SU-DHL-6 (cell line): Measurements from ENCODE around the gene EFNA5.

ENCODE experiments used
- EZH2phosphoT487 ChIP-seq: fragments of 200-600 bp; sonication (generic), shearing (Covaris generic); conservative IDR thresholded peaks from 2 replicates; pipeline ENCODE4 v1.6.1; 2018; ENCODE audit warnings: mild to moderate bottlenecking, antibody characterized with exemption, low read length, moderate library complexity, mixed read lengths
- TF ChIP-seq, protein P1 (sequence below): fragments of 200-600 bp; sonication (generic); IDR thresholded peaks from one replicate; pipeline ENCODE4 v1.5.1; 2017; ENCODE audit warnings: antibody characterized with exemption, mild to moderate bottlenecking, low read length, moderate library complexity; ENCODE audit not compliant: insufficient read depth, poor library complexity, severe bottlenecking

DNA sequence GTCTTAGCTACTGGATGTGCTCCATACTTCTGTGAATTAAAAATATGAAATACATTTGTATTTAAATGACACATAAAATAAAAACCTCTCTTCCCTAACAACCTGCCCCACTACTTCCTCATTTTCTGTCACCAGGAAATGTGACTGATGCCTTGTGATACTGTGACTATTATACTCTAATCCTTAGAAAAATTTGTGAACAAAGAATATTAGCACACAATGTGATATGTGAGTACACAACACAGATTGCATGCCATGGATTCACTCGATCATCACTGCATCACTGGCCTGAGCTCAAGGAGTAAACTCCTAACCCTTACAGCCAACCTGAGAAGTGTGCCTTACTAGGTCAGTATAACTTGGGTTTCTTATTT, 281.0 kb downstream of the EFNA5 start:
- TF ChIP-seq, protein P1, sequence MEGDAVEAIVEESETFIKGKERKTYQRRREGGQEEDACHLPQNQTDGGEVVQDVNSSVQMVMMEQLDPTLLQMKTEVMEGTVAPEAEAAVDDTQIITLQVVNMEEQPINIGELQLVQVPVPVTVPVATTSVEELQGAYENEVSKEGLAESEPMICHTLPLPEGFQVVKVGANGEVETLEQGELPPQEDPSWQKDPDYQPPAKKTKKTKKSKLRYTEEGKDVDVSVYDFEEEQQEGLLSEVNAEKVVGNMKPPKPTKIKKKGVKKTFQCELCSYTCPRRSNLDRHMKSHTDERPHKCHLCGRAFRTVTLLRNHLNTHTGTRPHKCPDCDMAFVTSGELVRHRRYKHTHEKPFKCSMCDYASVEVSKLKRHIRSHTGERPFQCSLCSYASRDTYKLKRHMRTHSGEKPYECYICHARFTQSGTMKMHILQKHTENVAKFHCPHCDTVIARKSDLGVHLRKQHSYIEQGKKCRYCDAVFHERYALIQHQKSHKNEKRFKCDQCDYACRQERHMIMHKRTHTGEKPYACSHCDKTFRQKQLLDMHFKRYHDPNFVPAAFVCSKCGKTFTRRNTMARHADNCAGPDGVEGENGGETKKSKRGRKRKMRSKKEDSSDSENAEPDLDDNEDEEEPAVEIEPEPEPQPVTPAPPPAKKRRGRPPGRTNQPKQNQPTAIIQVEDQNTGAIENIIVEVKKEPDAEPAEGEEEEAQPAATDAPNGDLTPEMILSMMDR, result no peak
- no peak for TF ChIP-seq EZH2phosphoT487
